IMR-90 (cell line): ENCODE measurements around the gene ANKFN1. TPM values are rescaled to one million over a fixed set of nuclear protein-coding genes. Genes with fewer than 3 reads are reported as not detected.

Experiments
- ATAC-seq: fragments of 200-7000 bp; cut with Tn5 transposase; 2 replicates; pipeline ENCODE4 v1.9.1; 2020; ENCODE audit warnings: low read depth, mild to moderate bottlenecking, moderate library complexity
- BruUV-seq: library from RNA; stranded (reverse); fragments of 400-500 nt; replicated peaks from 2 replicates; lab custom pipeline; 2021; lab: Mats Ljungman, UMichigan
- CTCF ChIA-PET: fragments of 300-600 bp; formaldehyde crosslinking; extraction: SDS; loops from one replicate; lab custom pipeline; 2021; ENCODE audit warnings: antibody characterized with exemption; lab: Yijun Ruan, JAX
- POLR2A ChIA-PET: fragments of 300-600 bp; sonication (Branson Sonifier 250); formaldehyde crosslinking; loops from one replicate; lab custom pipeline; 2022; ENCODE audit warnings: antibody characterized with exemption; ENCODE audit not compliant: unreplicated experiment; lab: Charles Lee
- DNase-seq: peaks from one replicate; pipeline ENCODE4 v3.0.0; 2013
- H2AFZ ChIP-seq: replicated peaks from 2 replicates; pipeline ENCODE3; 2013; ENCODE audit warnings: low read length, mild to moderate bottlenecking; ENCODE audit not compliant: poor library complexity
- H2AK5ac ChIP-seq: 2 replicates; pipeline ENCODE4 v1.6.1; 2013; ENCODE audit warnings: low read depth, low read length, inconsistent platforms
- H2AK9ac ChIP-seq: replicated peaks from 2 replicates; pipeline ENCODE3; 2013; ENCODE audit warnings: mild to moderate bottlenecking, low read depth, low read length, moderate library complexity; ENCODE audit not compliant: poor library complexity
- H2BK120ac ChIP-seq: 2 replicates; pipeline ENCODE4 v1.6.1; 2013; ENCODE audit warnings: low read depth, low read length, inconsistent platforms
- H2BK15ac ChIP-seq: 3 replicates; pipeline ENCODE4 v1.6.1; 2013; ENCODE audit warnings: low read depth, low read length, inconsistent platforms
- H2BK20ac ChIP-seq: 2 replicates; pipeline ENCODE4 v1.6.1; 2013; ENCODE audit warnings: low read depth, mild to moderate bottlenecking, inconsistent platforms, low read length, moderate library complexity
- H2BK5ac ChIP-seq: 2 replicates; pipeline ENCODE4 v1.6.1; 2013; ENCODE audit warnings: mild to moderate bottlenecking, low read depth, low read length, inconsistent platforms; ENCODE audit not compliant: poor library complexity, severe bottlenecking
- H3K14ac ChIP-seq: replicated peaks from 2 replicates; pipeline ENCODE4 v1.6.1; 2013; ENCODE audit warnings: low read depth, low read length, inconsistent platforms
- H3K18ac ChIP-seq: 2 replicates; pipeline ENCODE4 v1.6.1; 2013; ENCODE audit warnings: low read depth, low read length, control low read depth
- H3K23ac ChIP-seq: 2 replicates; pipeline ENCODE4 v1.6.1; 2013; ENCODE audit warnings: low read depth, low read length, inconsistent platforms
- H3K27ac ChIP-seq: 2 replicates; pipeline ENCODE4 v1.5.1; 2013; ENCODE audit warnings: mild to moderate bottlenecking, control low read depth, low read length; ENCODE audit not compliant: insufficient read depth
- H3K27me3 ChIP-seq: 2 replicates; pipeline ENCODE4 v1.6.1; 2013; ENCODE audit warnings: low read length; ENCODE audit not compliant: control insufficient read depth, insufficient read depth
- H3K36me3 ChIP-seq: 2 replicates; pipeline ENCODE4 v1.6.1; 2013; ENCODE audit warnings: low read length, mixed read lengths; ENCODE audit not compliant: control insufficient read depth, insufficient read depth
- H3K4ac ChIP-seq: 2 replicates; pipeline ENCODE4 v1.6.1; 2013; ENCODE audit warnings: low read depth, low read length, inconsistent platforms
- H3K4me1 ChIP-seq: 2 replicates; pipeline ENCODE4 v1.6.1; 2013; ENCODE audit warnings: low read length, mixed read lengths; ENCODE audit not compliant: control insufficient read depth, insufficient read depth
- H3K4me2 ChIP-seq: 2 replicates; pipeline ENCODE4 v1.6.1; 2013; ENCODE audit warnings: low read depth, mild to moderate bottlenecking, control low read depth, low read length, moderate library complexity
- H3K4me3 ChIP-seq: 2 replicates; pipeline ENCODE4 v1.5.1; 2013; ENCODE audit warnings: low read depth, mild to moderate bottlenecking, control low read depth, low read length, moderate library complexity; ENCODE audit not compliant: insufficient read depth
- H3K56ac ChIP-seq: 2 replicates; pipeline ENCODE4 v1.6.1; 2013; ENCODE audit warnings: low read length, inconsistent platforms; ENCODE audit not compliant: insufficient read depth; ENCODE audit errors: extremely low read depth
- H3K79me1 ChIP-seq, 2 experiments: 2 replicates each; pipeline ENCODE4 v1.6.1; 2013; ENCODE audit warnings: low read length in 2 of 2, inconsistent platforms in 1 of 2, low read depth in 1 of 2
- H3K9ac ChIP-seq: 2 replicates; pipeline ENCODE4 v1.6.1; 2013; ENCODE audit warnings: low read depth, low read length, control low read depth
- H3K9me1 ChIP-seq: 2 replicates; pipeline ENCODE4 v1.6.1; 2013; ENCODE audit warnings: low read length, inconsistent platforms; ENCODE audit not compliant: insufficient read depth
- H3K9me3 ChIP-seq: 2 replicates; pipeline ENCODE4 v1.6.1; 2013; ENCODE audit warnings: low read length; ENCODE audit not compliant: control insufficient read depth, insufficient read depth
- H4K20me1 ChIP-seq: 2 replicates; pipeline ENCODE4 v1.6.1; 2013; ENCODE audit warnings: low read length, inconsistent platforms; ENCODE audit not compliant: insufficient read depth
- H4K5ac ChIP-seq: 2 replicates; pipeline ENCODE4 v1.6.1; 2013; ENCODE audit warnings: mild to moderate bottlenecking, low read depth, low read length, control low read depth
- H4K8ac ChIP-seq, 2 experiments: 2 replicates each; pipeline ENCODE4 v1.6.1; 2013; ENCODE audit warnings: low read depth in 2 of 2, low read length in 2 of 2, control low read depth in 1 of 2, inconsistent platforms in 1 of 2
- H4K91ac ChIP-seq: 2 replicates; pipeline ENCODE4 v1.6.1; 2013; ENCODE audit warnings: low read depth, low read length, inconsistent platforms; ENCODE audit not compliant: insufficient read depth
- BHLHE40 ChIP-seq: fragments of 150-350 bp; IDR thresholded peaks from 2 replicates; pipeline ENCODE4 v1.6.1; 2016; ENCODE audit warnings: mild to moderate bottlenecking, low read depth, low read length
- CEBPB ChIP-seq: IDR thresholded peaks from 2 replicates; pipeline ENCODE4 v1.6.1; 2012; ENCODE audit warnings: low read depth, low read length, improper control_type of control experiment
- CHD1 ChIP-seq: IDR thresholded peaks from 2 replicates; pipeline ENCODE4 v1.6.1; 2012; ENCODE audit warnings: low read depth, low read length, improper control_type of control experiment
- CTCF ChIP-seq: conservative IDR thresholded peaks from 2 replicates; pipeline ENCODE4 v1.5.1; 2012; ENCODE audit warnings: mild to moderate bottlenecking, low read depth, low read length, improper control_type of control experiment
- ELK1 ChIP-seq: fragments of 150-350 bp; IDR thresholded peaks from 2 replicates; pipeline ENCODE4 v1.6.1; 2016; ENCODE audit warnings: low read depth, mild to moderate bottlenecking, low read length, moderate library complexity, borderline replicate concordance
- FOS ChIP-seq: fragments of 150-350 bp; IDR thresholded peaks from 2 replicates; pipeline ENCODE4 v1.6.1; 2016; ENCODE audit warnings: low read depth, low read length
- MAFK ChIP-seq: IDR thresholded peaks from 2 replicates; pipeline ENCODE4 v1.6.1; 2012; ENCODE audit warnings: low read depth, low read length, improper control_type of control experiment
- MAZ ChIP-seq: IDR thresholded peaks from 2 replicates; pipeline ENCODE4 v1.6.1; 2012; ENCODE audit warnings: low read depth, mild to moderate bottlenecking, low read length, improper control_type of control experiment, moderate library complexity, borderline replicate concordance
- MXI1 ChIP-seq: IDR thresholded peaks from 2 replicates; pipeline ENCODE4 v1.6.1; 2012; ENCODE audit warnings: low read depth, mild to moderate bottlenecking, low read length, moderate library complexity, borderline replicate concordance
- NFE2L2 ChIP-seq: fragments of 150-350 bp; IDR thresholded peaks from 2 replicates; pipeline ENCODE4 v1.6.1; 2016; ENCODE audit warnings: low read depth, mild to moderate bottlenecking, low read length
- POLR2A ChIP-seq: IDR thresholded peaks from 2 replicates; pipeline ENCODE4 v1.6.1; 2012; ENCODE audit warnings: mild to moderate bottlenecking, low read depth, low read length
- RAD21 ChIP-seq: IDR thresholded peaks from 2 replicates; pipeline ENCODE4 v1.6.1; 2012; ENCODE audit warnings: low read length, improper control_type of control experiment
- RCOR1 ChIP-seq: IDR thresholded peaks from 2 replicates; pipeline ENCODE4 v1.6.1; 2012; ENCODE audit warnings: mild to moderate bottlenecking, low read length, improper control_type of control experiment; ENCODE audit not compliant: insufficient replicate concordance
- RFX5 ChIP-seq: IDR thresholded peaks from 2 replicates; pipeline ENCODE4 v1.8.0; 2012; ENCODE audit warnings: low read depth, mild to moderate bottlenecking, low read length, moderate library complexity
- SMC3 ChIP-seq: fragments of 150-350 bp; IDR thresholded peaks from 2 replicates; pipeline ENCODE4 v1.6.1; 2016; ENCODE audit warnings: low read depth, mild to moderate bottlenecking, antibody characterized with exemption, low read length, moderate library complexity
- USF2 ChIP-seq: fragments of 150-350 bp; IDR thresholded peaks from 2 replicates; pipeline ENCODE4 v1.6.1; 2017; ENCODE audit warnings: mild to moderate bottlenecking, antibody characterized with exemption, low read length, low read depth
- WGBS, 2 experiments: methylation state at CpG; one replicate each; pipeline versions ENCODE4 v1.1.5 to v1.1.7; 2013; ENCODE audit warnings: missing lambda C conversion rate in 2 of 2; ENCODE audit not compliant: insufficient read length in 1 of 2; ENCODE audit errors: extremely low coverage in 2 of 2; 5-methylcytosine and 5-hydroxymethylcytosine counted together
- dilution Hi-C: fragments of 300-500 bp; cut with HindIII; formaldehyde crosslinking; loops from one replicate; pipeline ENCODE4 v1.14.3; 2018; ENCODE audit warnings: low sequenced_read_pairs; ENCODE audit not compliant: unreplicated experiment
- in situ Hi-C: fragments of 300-500 bp; cut with MboI; formaldehyde crosslinking; loops from 3 replicates; pipeline ENCODE4 v1.14.3; 2019; ENCODE audit warnings: low sequenced_read_pairs, inconsistent platforms, mixed read lengths
- intact Hi-C: fragments of 100-400 bp; cut with micrococcal nuclease; formaldehyde crosslinking; loops from 2 replicates; pipeline ENCODE4 v1.10.0; 2022
- polyA plus RNA-seq, 3 experiments: library from polyadenylated mRNA; depleted of rRNA; stranded (reverse); fragments of >200 nt; gene quantifications; 2 replicates each; pipeline ENCODE4 v1.2.3, GENCODE V29; 2012; ENCODE audit warnings: low replicate concordance in 1 of 3
- total RNA-seq: library from RNA; depleted of rRNA; stranded (reverse); fragments of >200 nt; gene quantifications from 2 replicates; pipeline ENCODE4 v1.2.3, GENCODE V29; 2012

ANKFN1 gene
- total and polyA plus RNA-seq, 2 of the 4 experiments (the other 2 are of a cell fraction), result not detected

- Histone ChIP-seq H2BK20ac (0 out of 2 replicates have a peak overlapping the region, but pooled peaks have one; percentile 21), H2AFZ (no peak overlapping the region), H3K27ac (no peak overlapping the region), H3K4me1 (peaks cover 3% of the 10 kb centered on the region), H3K36me3 (no peaks in the 10 kb centered on the region), H3K56ac (no peak overlapping the region), H2BK5ac (no peak overlapping the region), H4K20me1 (no peaks in the 10 kb centered on the region), H3K4me2 (peak overlapping the region; percentile 40), H3K18ac (no peak overlapping the region; the same call in 1 of the 2 replicates), H4K8ac (0 out of 4 replicates have a peak overlapping the region, but pooled peaks of 1 of the 2 experiments have one; percentile 26), H2BK15ac (no peak overlapping the region), H3K9me1 (no peaks in the 10 kb centered on the region), H2AK9ac (no peak overlapping the region), H4K5ac (no peak overlapping the region), H3K9ac (no peak overlapping the region), H3K14ac (no peak overlapping the region), H3K23ac (no peak overlapping the region), H3K4ac (no peak overlapping the region), H2BK120ac (0 out of 2 replicates have a peak overlapping the region, but pooled peaks have one; percentile 26), H3K27me3 (peaks cover 1% of the 10 kb centered on the region; the same call in 1 of the 2 replicates), H3K4me3 (no peak overlapping the region), H3K79me1 (no peaks in the 10 kb centered on the region), H4K91ac (no peak overlapping the region), H3K9me3 (no peaks in the 10 kb centered on the region), H2AK5ac (no peak overlapping the region)
- intact Hi-C loops (loop anchor here (2.0 kb wide), 1 partner anchor 158 kb away; no protein-coding TSS in a partner anchor), in situ Hi-C loops (no loop called here), dilution Hi-C loops (no loop called here)
- POLR2A ChIA-PET, result no interaction called here
- CTCF ChIA-PET, result interaction anchor here (0.9 to 2.2 kb wide), 10 partner anchors 8 to 321 kb away, joined by 3 to 15 read pairs (median 4); no protein-coding TSS in a partner anchor
- DNase-seq (peak; percentile 2), ATAC-seq (no peak)
- 17% methylated on average over 1 of the region's 7 CpGs; no CpG with 5 or more reads in 1 of the 2 experiments for WGBS, 2 experiments
- no peak for TF ChIP-seq RFX5
- no peak for TF ChIP-seq CHD1
- no peak for TF ChIP-seq ELK1
- TF ChIP-seq MAFK, result no peak
- no peak for TF ChIP-seq POLR2A
- TF ChIP-seq MXI1, result no peak
- TF ChIP-seq CEBPB, result no peak
- TF ChIP-seq BHLHE40, result no peak
- TF ChIP-seq SMC3, result no peak
- TF ChIP-seq MAZ, result no peak
- no peak for TF ChIP-seq USF2
- no peak for TF ChIP-seq FOS
- TF ChIP-seq RAD21, result no peak
- no peak for TF ChIP-seq CTCF
- no peak for TF ChIP-seq RCOR1
- TF ChIP-seq NFE2L2, result no peak
- no TSS peak for BruUV-seq
These were observed 167.2 kb downstream of the ANKFN1 start for GRCh38 chr17:56320443-56320842.
